NCI-H345 treated with DMSO at 0.1 percent for 48 hours (cell line): ENCODE measurements around the gene HOXB9.

Source experiments
- DNase-seq: peaks from one replicate; lab custom pipeline; 2025; ENCODE audit not compliant: unreplicated experiment; lab: John Stamatoyannopoulos, UW

HOXB9 gene

GRCh38 chr17:48639982-48640857 lies 14.1 kb upstream of the HOXB9 start:
- DNase-seq, result no peak

GRCh38 chr17:48639136-48639535 lies 13.0 kb upstream of the HOXB9 start:
- no peak for DNase-seq

GRCh38 chr17:48637323-48638260 lies 11.4 kb upstream of the HOXB9 start:
- DNase-seq, result no peak

- no peak for DNase-seq
These were observed 10.2 kb upstream of the HOXB9 start for GRCh38 chr17:48636177-48637018.

- no peak for DNase-seq
These were observed 8.5 kb upstream of the HOXB9 start for GRCh38 chr17:48634493-48635208.

- no peak for DNase-seq
These were observed 7.1 kb upstream of the HOXB9 start for GRCh38 chr17:48633266-48633677.

- no peak for DNase-seq
These were observed 6.6 kb upstream of the HOXB9 start for GRCh38 chr17:48632579-48633265.

- no peak for DNase-seq
These were observed 5.8 kb upstream of the HOXB9 start for GRCh38 chr17:48631693-48632578.

GRCh38 chr17:48630925-48631692 lies 5.0 kb upstream of the HOXB9 start:
- DNase-seq, result no peak

- DNase-seq, result no peak
These were observed 4.1 kb upstream of the HOXB9 start for GRCh38 chr17:48630009-48630924.

GRCh38 chr17:48629411-48629759 lies 3.2 kb upstream of the HOXB9 start:
- no peak for DNase-seq

GRCh38 chr17:48628649-48629410 lies 2.7 kb upstream of the HOXB9 start:
- no peak for DNase-seq

- DNase-seq, result no peak
These were observed 1.7 kb upstream of the HOXB9 start for GRCh38 chr17:48627623-48628521.

- DNase-seq, result no peak
These were observed 1.0 kb upstream of the HOXB9 start for GRCh38 chr17:48627118-48627597.
